Measurements from ENCODE around the gene SH3BGR.

DNA sequence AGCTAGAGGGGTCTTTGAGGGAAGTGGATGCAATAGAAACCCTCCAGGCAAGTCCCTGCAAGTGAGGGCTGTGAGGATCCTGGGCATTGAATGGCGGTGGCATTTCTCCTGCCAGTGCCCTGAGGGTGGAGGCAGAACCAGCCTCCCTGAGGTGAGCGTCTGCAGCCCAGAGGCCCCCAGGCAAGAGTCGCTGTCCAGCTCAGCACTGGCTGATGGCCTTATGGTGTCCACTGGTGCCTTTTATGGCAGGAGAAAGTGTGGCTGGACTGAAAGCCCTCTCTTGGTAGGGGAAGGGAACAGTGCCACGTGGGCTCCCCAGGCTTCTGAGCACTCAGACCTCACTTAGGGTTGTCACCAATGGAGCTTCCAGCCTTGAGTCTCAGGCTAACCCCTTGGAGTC is 77.3 kb downstream of the SH3BGR start:
- TF ChIP-seq CTCF (IDR thresholded peaks at IDR 0.05; ENCODE audit: insufficient read depth, low read depth, low read length) (no peak), EZH2 (IDR thresholded peaks at IDR 0.05; ENCODE audit: insufficient read depth, low read length) (no peak)
